Measurements from ENCODE around the gene SPANXN3.
"Not testable (repeated sequence)": the region's sequence is repeated elsewhere in the genome, so short reads cannot be mapped to it uniquely, and the experiment has no call there.

SPANXN3 gene

GRCh38 chrX:143517375-143517774 lies at the start of gene SPANXN3:
Gene SPANXN3, minus strand, starts transcription at chrX:143517475. Its CDS starts 84 bp downstream, at chrX:143517391.
- in situ Hi-C loops (cut with MboI; ENCODE audit: low sequenced_read_pairs, unreplicated experiment): not testable (repeated sequence)

DNA sequence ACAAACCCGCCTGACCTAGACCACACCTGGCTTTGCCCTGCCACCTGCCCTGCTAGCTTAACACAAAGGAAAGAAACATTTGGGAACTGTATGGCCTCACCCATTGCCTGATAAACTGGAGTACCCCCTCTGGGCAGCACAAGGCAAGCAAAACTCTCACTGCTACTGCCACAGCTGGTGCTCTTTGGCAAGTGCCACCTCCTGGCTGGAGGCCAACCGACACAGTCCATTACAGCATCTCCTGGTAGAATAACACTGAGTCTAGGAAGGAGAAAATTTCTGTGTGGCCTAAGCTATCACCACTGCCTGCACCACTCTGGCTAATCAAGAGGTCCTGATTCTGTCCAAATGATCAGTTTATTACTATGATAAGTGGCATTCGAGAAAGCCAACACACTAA lies 18.9 kb upstream of the SPANXN3 start:
- in situ Hi-C loops (cut with MboI; ENCODE audit: low sequenced_read_pairs, unreplicated experiment): no loop called here
- TF ChIP-seq, protein P1, sequence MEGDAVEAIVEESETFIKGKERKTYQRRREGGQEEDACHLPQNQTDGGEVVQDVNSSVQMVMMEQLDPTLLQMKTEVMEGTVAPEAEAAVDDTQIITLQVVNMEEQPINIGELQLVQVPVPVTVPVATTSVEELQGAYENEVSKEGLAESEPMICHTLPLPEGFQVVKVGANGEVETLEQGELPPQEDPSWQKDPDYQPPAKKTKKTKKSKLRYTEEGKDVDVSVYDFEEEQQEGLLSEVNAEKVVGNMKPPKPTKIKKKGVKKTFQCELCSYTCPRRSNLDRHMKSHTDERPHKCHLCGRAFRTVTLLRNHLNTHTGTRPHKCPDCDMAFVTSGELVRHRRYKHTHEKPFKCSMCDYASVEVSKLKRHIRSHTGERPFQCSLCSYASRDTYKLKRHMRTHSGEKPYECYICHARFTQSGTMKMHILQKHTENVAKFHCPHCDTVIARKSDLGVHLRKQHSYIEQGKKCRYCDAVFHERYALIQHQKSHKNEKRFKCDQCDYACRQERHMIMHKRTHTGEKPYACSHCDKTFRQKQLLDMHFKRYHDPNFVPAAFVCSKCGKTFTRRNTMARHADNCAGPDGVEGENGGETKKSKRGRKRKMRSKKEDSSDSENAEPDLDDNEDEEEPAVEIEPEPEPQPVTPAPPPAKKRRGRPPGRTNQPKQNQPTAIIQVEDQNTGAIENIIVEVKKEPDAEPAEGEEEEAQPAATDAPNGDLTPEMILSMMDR (IDR thresholded peaks at IDR 0.05; ENCODE audit: borderline replicate concordance, control extremely low read depth, extremely low read depth, insufficient read depth, missing control alignments): no peak
- no peak for DNase-seq (ENCODE audit: low spot score)

More at GRCh38 chrX:143517375-143517774, at the start of gene SPANXN3:
- DNase-seq (ENCODE audit: low spot score): not testable (repeated sequence)

DNA sequence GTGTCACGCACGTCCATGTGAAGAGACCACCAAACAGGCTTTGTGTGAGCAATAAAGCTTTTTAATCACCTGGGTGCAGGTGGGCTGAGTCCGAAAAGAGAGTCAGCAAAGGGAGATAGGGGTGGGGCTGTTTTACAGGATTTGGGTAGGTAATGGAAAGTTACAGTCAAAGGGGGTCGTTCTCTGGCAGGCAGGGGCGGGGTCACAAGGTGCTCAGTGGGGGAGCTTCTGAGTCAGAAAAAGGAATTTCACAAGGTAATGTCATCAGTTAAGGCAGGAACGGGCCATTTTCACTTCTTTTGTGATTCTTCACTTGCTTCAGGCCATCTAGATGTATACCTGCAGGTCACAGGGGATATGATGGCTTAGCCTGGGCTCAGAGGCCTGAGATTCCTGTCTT lies 15.1 kb downstream of the SPANXN3 start:
- in situ Hi-C loops (cut with MboI; ENCODE audit: low sequenced_read_pairs, unreplicated experiment); DNase-seq (ENCODE audit: low spot score): not testable (repeated sequence)

DNA sequence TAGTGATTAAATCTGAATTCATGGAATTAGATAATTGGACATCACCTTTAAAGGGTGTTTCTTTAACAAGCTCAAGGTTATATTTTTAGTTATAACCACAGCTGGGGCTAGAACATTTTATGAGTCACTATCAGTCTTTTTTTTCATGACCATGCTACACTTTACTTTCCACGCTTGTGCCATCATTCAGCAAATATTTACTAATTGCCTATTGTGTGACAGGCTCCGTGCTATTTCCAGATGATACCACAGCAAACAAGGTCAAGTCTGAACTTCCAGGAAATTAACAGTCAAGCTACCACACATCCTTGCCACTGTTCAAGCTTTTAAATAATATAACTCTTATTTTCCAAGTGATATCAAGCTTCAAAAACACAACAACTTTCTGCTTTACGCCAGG lies 16.5 kb downstream of the SPANXN3 start:
- DNase-seq (ENCODE audit: low spot score): no peak
- TF ChIP-seq, protein P1 (IDR thresholded peaks at IDR 0.05; ENCODE audit: borderline replicate concordance, control extremely low read depth, extremely low read depth, insufficient read depth, missing control alignments): no peak
- in situ Hi-C loops (cut with MboI; ENCODE audit: low sequenced_read_pairs, unreplicated experiment): no loop called here

- in situ Hi-C loops (cut with MboI; ENCODE audit: low sequenced_read_pairs, unreplicated experiment): no loop called here
- no peak for DNase-seq (ENCODE audit: low spot score)
- TF ChIP-seq, protein P1 (IDR thresholded peaks at IDR 0.05; ENCODE audit: borderline replicate concordance, control extremely low read depth, extremely low read depth, insufficient read depth, missing control alignments): no peak
Measured at GRCh38 chrX:143486105-143486504, 31.2 kb downstream of the SPANXN3 start.

DNA sequence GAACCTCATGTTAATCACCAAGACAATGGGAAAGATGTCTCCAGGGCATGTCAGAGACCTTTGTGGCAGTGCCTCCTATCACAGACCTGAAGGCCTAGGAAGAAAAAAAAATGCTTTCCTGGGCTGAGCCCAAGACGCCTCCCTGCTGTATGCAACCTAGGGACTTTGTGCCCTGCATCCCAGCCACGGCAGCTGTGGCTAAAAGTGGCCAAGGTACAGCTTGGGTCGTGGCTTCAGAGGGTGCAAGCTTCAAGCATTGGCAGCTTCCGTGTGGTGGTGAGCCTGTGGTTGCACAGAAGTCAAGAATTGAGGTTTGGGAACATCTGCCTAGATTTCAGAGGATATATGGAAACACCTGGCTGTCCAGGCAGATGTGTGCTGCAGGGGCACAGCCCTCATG lies 40.5 kb downstream of the SPANXN3 start:
- TF ChIP-seq, protein P1 (IDR thresholded peaks at IDR 0.05; ENCODE audit: borderline replicate concordance, control extremely low read depth, extremely low read depth, insufficient read depth, missing control alignments): no peak
- in situ Hi-C loops (cut with MboI; ENCODE audit: low sequenced_read_pairs, unreplicated experiment): no loop called here

DNA sequence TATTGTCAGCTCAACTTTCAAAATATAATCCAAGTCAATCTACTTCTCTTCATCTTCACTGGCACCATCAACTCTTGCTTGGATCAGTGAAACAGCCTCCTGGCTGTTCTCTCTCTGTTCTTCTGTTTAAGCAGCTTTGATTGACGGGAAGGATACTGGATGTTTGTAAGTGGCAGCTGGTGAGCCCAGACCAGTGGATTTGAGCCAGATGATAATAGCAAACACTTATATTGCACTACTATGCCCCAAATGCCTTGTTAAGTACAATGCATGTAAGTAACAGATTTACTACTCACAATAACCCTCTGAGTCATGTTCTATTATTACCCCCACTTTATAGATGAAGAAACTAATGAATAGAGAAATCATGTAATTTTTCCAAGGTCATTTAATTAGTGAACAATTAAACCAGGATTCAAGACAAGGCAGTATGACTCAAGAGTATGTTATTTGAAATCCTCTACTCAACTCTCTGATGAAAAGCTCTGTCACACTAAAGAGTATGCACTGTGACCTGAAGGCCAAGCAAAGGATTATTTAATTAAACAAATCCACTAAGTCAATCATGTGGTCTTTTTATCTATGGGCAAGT lies 44.8 kb downstream of the SPANXN3 start:
- no peak for DNase-seq (ENCODE audit: low spot score)
- in situ Hi-C loops (cut with MboI; ENCODE audit: low sequenced_read_pairs, unreplicated experiment): no loop called here
- TF ChIP-seq, protein P1 (IDR thresholded peaks at IDR 0.05; ENCODE audit: borderline replicate concordance, control extremely low read depth, extremely low read depth, insufficient read depth, missing control alignments): no peak

More for the DNA sequence above, 40.5 kb downstream of the SPANXN3 start:
- no peak for DNase-seq (ENCODE audit: low spot score)

GRCh38 chrX:143466130-143466529 lies 51.1 kb downstream of the SPANXN3 start:
- no peak for DNase-seq (ENCODE audit: low spot score)
- in situ Hi-C loops (cut with MboI; ENCODE audit: low sequenced_read_pairs, unreplicated experiment): no loop called here

More at GRCh38 chrX:143466130-143466529, 51.1 kb downstream of the SPANXN3 start:
- TF ChIP-seq, protein P1 (IDR thresholded peaks at IDR 0.05; ENCODE audit: borderline replicate concordance, control extremely low read depth, extremely low read depth, insufficient read depth, missing control alignments): no peak

Measured in GM13976 (cell line).